GM18505 (cell line): ENCODE measurements around the gene TXNDC5.
A peak's percentile ranks its signal among the peaks of the same experiment; 100 is the strongest.

Experiments used
- ATAC-seq: cut with Tn5 transposase; IDR thresholded peaks from one replicate; pipeline ENCODE4 v1.9.1; 2021; ENCODE audit not compliant: unreplicated experiment
- POLR2A ChIP-seq: IDR thresholded peaks from 4 replicates; pipeline ENCODE4 v1.6.1; 2011; ENCODE audit warnings: borderline replicate concordance; ENCODE audit not compliant: insufficient read depth, insufficient read length; ENCODE audit errors: extremely low read depth

The TXNDC5 gene

DNA sequence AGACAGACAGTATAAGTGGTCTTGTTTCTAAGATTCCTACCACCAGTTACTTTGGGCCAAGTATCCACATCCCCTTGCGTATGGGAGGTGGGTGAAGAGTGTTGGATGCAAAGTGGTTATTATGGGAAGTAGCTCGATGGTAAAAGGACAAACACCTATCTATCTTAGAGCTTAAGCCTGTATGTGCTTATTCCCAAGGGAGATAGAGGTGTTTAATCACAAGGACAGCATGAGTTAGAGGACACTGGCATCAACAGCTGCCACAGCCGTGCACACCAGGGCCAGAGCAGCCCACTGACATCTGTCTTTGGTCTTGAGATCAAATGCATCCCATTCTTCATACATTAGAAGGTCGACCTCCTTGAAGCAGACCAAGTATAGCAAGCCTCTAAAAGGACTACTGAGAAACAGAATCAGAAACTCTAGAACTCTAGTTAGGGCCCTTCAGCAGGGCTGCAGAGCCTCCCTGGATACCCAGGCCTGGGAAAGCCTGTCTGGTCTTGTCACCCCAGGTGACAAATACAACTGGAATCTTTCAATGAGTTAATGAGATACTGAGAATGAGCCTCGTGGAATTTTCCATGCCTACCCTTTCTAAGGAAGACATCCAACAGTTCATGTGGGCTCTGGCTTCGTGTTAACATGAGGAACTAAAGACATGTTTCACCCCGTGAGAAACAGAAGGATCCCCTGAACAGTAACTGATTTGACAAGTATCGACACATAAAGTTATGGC is 28.7 kb downstream of the TXNDC5 start:
- ATAC-seq, result no peak
- peak; percentile 8 for TF ChIP-seq POLR2A

DNA sequence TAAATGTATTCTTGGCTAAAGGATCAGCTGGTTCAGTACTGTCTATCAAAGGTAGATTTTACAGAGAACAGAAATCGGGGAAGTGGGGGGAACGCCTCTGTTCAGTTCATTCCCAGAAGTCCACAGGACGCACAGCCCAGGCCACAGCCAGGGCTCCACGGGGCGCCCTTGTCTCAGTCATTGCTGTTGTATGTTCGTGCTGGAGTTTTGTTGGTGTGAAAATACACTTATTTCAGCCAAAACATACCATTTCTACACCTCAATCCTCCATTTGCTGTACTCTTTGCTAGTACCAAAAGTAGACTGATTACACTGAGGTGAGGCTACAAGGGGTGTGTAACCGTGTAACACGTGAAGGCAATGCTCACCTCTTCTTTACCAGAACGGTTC is 29.9 kb downstream of the TXNDC5 start:
- ATAC-seq, result no peak
- peak; percentile 37 for TF ChIP-seq POLR2A

DNA sequence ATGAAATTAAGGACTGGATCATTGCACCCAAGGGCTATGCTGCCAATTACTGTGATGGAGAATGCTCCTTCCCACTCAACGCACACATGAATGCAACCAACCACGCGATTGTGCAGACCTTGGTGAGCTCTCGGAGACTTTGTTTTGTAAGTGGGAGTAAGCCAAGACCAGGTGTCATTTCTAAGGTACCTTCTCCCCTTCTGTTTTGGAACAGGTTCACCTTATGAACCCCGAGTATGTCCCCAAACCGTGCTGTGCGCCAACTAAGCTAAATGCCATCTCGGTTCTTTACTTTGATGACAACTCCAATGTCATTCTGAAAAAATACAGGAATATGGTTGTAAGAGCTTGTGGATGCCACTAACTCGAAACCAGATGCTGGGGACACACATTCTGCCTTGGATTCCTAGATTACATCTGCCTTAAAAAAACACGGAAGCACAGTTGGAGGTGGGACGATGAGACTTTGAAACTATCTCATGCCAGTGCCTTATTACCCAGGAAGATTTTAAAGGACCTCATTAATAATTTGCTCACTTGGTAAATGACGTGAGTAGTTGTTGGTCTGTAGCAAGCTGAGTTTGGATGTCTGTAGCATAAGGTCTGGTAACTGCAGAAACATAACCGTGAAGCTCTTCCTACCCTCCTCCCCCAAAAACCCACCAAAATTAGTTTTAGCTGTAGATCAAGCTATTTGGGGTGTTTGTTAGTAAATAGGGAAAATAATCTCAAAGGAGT is 30.4 kb downstream of the TXNDC5 start:
- TF ChIP-seq POLR2A, result peak; percentile 39
- ATAC-seq, result no peak

DNA sequence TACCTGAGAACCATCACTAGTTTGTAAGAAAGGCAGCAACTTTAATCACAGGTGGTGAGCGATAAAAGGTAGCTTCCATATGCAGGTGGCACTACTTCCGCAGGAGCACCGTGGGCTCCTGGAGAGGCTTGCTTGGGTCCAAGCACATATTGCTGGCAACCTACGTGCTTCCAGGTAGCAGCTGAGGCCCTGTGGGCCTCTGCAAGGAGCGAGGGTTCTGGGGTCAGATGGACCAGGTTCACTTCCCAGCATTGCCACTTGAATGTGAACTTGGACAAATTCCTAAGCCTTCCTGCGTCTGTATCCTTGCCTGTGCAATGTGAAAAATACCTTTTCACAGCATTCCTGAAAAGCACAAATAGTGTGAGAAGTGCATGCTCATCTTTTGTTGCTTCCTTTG is 31.0 kb downstream of the TXNDC5 start:
- ATAC-seq, result no peak
- TF ChIP-seq POLR2A, result no peak

DNA sequence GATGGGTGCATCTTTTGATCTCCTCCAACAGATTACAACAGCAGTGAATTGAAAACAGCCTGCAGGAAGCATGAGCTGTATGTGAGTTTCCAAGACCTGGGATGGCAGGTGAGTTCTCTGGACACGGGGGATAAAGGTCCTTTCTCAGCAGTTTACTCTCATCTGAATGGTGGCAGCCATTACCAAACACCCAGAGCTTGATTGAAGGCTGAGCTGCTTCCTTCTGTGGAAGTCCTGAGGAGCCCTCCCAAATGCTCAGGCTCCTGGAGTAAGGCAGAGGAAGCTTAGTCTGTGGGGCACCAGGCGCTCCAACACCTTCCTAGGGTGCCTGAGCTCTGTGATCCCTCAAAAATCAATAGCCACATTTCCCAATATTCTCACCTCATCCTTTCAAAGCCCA is 31.5 kb downstream of the TXNDC5 start:
- TF ChIP-seq POLR2A, result no peak
- ATAC-seq, result no peak

DNA sequence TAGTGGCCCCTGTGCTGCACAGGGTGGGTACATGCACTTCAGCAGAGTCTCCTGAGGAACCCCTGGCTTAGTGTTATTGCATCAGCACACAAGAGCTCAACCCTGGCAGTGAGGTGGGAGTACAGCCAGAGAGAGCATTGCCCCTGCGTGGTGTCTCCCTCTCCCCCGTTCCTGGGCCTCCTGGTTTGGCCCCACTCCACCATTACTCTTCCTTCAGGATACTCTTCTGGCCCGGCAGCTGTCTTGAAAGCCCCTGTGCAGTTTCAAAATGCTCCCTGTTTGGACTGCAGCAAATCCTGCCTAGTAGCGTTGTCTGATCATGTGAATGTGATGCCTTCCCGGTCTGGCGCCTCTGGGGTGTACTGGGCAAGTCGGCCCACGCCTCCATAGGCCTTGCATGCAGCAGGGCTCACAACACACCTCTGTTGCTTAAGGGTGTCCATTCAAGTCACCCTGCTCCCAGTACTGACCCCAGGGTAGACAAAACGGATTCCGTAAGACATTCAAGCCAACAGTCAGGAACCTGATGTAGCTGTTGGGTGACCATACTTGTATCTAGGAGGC is 32.1 kb downstream of the TXNDC5 start:
- ATAC-seq, result no peak

DNA sequence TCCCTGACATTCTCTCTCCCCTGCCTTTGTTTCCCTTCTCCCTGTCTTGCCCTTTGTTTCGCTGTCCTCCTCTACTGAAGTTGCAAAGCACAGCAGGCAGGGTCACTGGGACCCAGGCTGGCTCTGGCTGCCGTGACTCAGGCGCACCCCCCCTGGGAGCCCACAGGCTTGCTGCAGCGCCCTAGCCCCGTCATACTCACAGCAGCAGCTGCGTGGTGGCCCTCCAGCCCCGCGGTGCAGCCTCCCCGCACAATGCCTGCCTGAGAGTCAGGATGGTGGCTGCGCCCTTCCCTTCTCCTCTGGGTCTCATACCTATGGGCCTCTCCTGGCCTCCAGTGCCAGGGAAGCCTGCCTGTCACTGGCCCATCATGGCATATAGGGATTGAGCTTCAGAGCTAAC is 41.7 kb downstream of the TXNDC5 start:
- no peak for TF ChIP-seq POLR2A
- no peak for ATAC-seq

More for the DNA sequence above, 32.1 kb downstream of the TXNDC5 start:
- TF ChIP-seq POLR2A, result no peak

DNA sequence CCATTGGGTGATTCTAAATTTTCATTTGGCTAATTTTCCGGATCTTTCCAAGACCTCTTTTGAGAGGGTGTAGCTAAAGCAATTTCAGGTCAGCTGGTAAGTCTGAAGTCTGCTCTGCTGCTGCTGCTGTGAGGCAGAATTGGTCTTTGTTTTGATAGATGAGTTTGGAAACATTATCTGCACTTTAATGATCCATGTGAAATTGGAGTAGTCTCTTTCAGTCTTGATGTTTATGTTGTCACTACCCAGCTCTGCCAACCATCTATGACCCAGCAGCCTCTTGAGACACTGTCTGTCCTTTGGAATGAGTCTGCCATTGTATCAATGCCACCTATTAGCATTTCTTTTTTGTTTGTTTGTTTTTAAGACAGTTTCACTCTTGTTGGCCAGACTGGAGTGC is 44.1 kb downstream of the TXNDC5 start:
- TF ChIP-seq POLR2A, result no peak
- no peak for ATAC-seq

DNA sequence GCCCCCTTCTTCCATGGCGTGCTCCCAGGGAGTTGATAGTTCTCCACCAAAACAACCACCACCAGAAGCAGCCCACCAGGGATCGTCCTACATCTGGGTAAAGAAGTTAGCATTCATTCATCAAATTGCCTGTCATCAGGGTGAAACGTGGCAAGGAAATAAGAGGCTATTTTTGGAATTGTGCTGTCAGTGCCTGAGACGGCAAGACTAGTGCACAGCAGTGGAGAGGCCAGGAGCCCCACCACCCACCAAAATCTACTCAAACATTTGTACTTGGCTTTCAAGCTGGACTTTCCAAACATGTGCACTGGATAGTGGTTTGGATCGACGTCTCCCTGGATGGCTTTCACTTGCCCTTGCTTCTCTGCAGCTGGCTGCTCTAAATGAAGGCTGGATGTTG is 44.8 kb downstream of the TXNDC5 start:
- TF ChIP-seq POLR2A, result no peak
- ATAC-seq, result no peak

DNA sequence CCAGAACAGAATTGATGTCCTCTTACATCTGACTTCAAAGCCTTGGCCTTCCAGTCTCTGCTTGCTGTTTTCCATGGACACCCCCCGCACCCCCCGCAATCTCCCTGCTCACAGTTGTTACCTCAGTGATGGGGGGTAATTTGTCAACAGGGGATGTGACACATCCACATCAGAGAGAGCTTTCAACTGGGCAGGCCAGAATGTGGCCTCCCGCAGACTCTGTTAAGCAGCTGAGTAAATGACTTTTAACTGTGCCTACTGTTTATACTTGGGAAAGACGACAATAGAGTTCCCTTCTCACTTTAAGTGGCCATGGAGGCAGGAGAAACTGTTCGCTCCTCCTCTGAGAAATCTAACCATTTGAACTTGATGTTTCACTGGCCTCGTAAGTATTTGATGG is 51.0 kb downstream of the TXNDC5 start:
- ATAC-seq, result no peak
- no peak for TF ChIP-seq POLR2A

DNA sequence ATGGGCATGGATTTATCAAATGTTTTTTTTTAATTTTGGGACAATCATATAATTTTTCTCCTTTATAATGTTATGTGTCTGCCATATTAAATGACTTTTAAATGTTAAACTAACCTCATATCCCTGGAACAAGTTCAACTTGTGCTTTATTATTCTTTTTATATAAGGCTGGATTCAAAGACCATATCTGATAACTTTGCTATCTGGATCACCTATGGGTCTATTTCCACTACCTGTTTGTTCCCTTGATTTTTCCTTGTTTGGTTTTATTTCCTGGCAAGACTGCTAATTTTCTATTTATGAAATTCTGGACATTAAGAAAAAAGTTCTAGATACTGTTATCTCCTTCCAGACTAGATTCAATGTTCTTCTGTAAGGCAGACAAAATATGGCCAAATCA is 58.8 kb downstream of the TXNDC5 start:
- no peak for TF ChIP-seq POLR2A
- no peak for ATAC-seq

DNA sequence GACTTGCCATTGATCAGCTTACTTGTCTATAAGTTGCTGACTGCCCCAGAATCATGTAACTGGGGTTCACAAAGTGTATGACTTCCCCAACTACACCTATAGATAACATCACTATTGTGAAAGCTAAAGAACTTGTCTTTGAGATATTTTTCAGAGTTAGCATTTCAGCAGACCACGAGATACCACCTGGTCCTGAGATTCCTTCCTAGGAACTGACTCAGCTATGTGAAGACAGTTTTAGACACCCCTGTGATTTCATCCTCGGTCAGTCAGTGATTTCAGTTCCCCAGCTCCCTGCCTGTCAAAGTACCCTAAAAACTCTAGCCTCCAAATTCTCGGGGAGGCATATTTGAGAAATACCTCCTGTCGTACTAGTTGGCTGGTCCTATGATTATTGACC is 62.4 kb downstream of the TXNDC5 start:
- ATAC-seq, result no peak
- TF ChIP-seq POLR2A, result no peak

DNA sequence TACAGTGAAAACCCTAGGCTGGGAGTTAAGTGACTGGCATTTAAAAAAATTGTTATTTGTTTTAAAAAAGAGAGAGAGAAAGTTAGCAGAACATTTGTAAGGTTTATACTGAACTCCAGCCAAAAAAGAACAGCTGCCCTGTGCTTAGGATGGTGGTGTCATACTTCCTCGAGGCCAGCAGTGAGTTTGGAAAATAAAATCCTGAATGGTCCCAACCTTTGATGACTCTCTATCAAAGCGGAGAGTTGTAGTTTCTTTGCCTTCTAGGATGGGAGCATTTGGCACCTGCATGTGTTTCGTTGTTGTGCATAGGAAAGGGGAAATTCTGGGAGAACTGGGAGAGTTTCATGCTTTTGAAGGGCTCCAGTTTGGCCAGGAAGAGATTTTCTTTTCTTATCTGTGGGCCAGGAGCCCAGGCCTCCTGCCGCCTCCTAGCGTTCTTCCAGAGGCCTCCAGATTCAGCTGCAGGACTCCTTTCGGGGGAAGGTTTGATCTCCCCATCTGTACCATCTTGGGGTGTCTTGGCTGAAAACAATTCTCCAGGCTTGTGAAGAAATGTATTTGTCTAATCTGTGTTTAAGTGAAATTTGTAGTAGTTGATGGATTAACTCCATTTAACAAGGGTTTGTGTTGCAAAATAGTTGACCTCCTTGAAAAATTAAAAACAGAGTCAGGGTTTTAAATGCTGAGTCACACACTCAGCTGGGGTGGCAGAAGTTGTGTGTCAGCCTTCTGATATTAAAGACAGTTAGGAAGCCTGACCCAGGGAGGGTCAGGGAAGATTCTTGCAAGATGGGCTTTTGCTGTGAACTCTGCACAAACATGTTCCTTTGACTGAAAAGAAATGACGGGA is 63.4 kb downstream of the TXNDC5 start:
- ATAC-seq, result no peak
- no peak for TF ChIP-seq POLR2A
